T-helper 2 cell treated with Interferon-gamma antibody and Interleukin-4, amounts not matched to agents 100 ng/mL and 5 ng/mL, for 36 hours (primary cell): Measurements from ENCODE around the gene CEP135. TPM values are rescaled to one million over a fixed set of nuclear protein-coding genes. Genes with fewer than 3 reads are reported as not detected.

ENCODE experiments used
- intact Hi-C: fragments of 100-400 bp; cut with micrococcal nuclease; formaldehyde crosslinking; loops from one replicate; pipeline ENCODE4 v1.15.1; 2023
- total RNA-seq: library from RNA; stranded (reverse); gene quantifications from 2 replicates; pipeline ENCODE4 v1.2.3, GENCODE V29; 2022

CEP135 gene
- total RNA-seq, 1 donor from 2014 or later, result 17.8 TPM

- intact Hi-C loops, result no loop called here
These were observed 54.9 kb downstream of the CEP135 start for GRCh38 chr4:56003606-56004005.

DNA sequence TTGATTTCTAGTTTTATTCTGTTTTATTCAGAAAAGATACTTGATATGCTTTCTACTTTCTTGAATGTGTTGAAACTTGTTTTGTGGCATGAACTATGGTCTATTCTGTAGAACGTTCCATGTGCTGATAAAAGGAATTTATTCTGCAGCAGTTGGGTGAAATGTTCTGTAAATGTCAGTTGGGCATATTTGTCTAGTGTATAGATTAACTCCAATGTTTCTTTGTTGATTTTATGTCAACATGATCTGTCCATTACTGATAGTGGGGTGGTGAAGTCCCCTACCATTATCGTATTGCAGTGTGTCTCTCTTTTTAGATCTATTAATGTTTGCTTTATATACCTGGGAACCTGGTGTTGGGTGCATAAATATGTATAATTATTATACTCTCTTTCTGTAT is 55.5 kb downstream of the CEP135 start:
- intact Hi-C loops, result no loop called here

GRCh38 chr4:56007154-56007553 is 58.4 kb downstream of the CEP135 start:
- intact Hi-C loops, result no loop called here

DNA sequence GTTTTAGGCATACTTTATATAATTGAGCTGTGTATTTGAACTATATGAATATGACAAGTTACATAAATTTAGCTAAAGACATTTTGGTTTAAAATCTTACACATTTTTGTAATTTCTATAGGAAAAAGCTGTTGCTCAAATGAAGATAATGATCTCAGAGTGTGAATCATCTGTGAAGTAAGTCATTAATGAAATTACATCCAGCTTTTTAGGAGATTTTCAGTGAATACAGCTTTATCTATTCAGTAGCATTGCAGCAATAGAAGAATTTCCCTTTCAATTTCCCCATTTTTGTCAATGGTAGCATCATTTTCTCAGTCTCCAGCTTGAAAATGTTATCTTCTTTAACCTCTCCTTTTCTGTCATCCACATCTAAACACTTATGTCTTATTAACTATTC is 59.5 kb downstream of the CEP135 start:
- intact Hi-C loops, result no loop called here

- intact Hi-C loops, result no loop called here
These were observed 77.9 kb downstream of the CEP135 start for GRCh38 chr4:56026596-56026995.

DNA sequence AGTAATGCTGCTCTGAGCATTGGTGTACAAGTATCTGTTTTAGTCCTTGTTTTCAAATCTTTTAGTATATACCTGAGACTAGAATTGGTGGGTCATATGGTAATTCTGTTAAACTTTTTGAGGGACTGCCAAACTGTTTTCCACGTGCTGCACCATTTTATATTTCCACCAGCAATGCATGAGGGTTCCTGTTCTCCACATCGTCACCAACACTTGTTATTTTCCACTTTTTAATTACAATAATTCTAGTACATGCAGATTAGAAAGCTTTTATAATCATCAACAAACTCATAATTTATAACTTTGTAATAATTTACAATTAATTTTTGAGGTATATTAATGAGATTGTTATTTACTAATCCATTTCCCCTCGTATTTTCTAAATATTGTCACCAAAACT is 79.4 kb downstream of the CEP135 start:
- intact Hi-C loops, result no loop called here

GRCh38 chr4:56038487-56039162 is 89.9 kb downstream of the CEP135 start:
- intact Hi-C loops, result no loop called here

- intact Hi-C loops, result no loop called here
These were observed 92.1 kb downstream of the CEP135 start for GRCh38 chr4:56040842-56041241.

- intact Hi-C loops, result no loop called here
These were observed 93.5 kb downstream of the CEP135 start for GRCh38 chr4:56042225-56042624.

- intact Hi-C loops, result no loop called here
These were observed 99.6 kb downstream of the CEP135 start for GRCh38 chr4:56048383-56048701.

- intact Hi-C loops, result loop anchor here (1.0 kb wide), 2 partner anchors 101 to 252 kb away; partner anchors contain the start of gene CEP135
These were observed 100.1 kb downstream of the CEP135 start for GRCh38 chr4:56048702-56049431.

- intact Hi-C loops, result no loop called here
These were observed 101.9 kb downstream of the CEP135 start for GRCh38 chr4:56050625-56051024.

DNA sequence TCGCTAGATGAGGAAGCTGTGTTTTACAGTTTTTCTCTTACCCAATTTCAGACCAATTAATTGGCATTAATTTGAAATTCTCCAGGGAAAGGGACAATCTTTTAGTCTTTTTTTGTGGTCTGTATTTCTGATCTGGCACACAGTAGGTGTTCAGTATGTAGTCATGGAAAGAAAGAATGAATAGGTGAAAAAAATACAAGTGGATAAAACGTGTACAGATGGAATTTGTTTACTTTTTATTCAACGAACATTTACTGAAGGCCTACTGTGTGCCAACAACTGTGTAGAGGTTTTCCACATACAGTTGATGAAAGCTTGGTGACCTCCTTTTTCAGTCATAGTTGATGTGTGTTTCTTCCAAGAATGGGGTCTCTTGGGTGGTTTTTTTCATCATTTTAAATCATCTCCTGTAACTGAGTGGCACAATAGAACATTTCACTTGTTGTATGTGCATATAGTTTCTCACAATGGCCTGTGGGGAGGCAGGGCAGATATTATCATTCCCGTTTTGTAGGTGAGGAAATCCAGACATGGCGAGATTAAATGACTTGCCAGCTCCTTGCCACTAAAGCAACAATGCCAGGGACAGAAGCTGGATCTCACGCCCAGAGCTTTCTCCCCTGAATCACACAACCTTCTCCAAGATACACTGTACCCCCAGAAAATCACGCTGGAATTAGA is 102.4 kb downstream of the CEP135 start:
- intact Hi-C loops, result no loop called here

GRCh38 chr4:56051710-56052075 is 102.9 kb downstream of the CEP135 start:
- intact Hi-C loops, result no loop called here

DNA sequence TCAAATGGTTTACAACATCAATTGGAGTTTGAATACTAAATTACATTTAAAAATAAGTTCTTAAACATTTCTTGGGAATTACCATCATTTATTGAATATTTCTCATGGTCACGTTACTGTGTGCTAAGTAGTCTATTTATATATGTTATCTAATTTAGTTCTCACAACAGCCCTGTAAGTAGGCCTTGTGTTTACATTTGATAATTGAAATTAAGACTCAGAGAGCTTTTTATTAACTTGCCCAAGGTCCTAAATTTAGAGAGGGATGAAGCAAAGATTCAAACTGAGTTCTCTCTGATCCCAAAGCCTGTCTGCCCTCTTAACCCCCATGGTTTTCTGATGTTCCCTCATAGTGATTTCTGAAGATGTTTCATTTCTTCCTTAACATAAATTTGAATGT is 103.7 kb downstream of the CEP135 start:
- intact Hi-C loops, result no loop called here

- intact Hi-C loops, result no loop called here
These were observed 104.2 kb downstream of the CEP135 start for GRCh38 chr4:56052966-56053365.

- intact Hi-C loops, result no loop called here
These were observed 106.6 kb downstream of the CEP135 start for GRCh38 chr4:56055027-56055977.

DNA sequence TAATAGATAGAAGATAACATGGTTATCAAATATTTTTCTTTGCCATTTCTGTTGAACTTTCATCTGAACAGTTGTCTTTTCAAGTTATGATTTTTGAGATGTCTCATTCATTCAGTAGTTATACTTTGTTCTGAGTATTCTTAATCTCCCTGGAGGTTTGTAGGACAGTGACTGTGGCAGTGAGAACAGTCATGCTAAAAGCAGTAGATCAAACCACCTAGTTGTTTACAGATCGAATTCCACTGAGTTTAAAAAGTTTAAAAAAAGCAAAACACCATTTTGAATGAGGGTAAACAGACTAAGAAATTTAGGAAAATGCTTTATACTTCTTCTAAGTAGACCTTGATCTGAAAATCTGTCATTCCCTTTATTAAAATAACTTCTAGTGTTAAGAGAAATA is 107.2 kb downstream of the CEP135 start:
- intact Hi-C loops, result no loop called here

DNA sequence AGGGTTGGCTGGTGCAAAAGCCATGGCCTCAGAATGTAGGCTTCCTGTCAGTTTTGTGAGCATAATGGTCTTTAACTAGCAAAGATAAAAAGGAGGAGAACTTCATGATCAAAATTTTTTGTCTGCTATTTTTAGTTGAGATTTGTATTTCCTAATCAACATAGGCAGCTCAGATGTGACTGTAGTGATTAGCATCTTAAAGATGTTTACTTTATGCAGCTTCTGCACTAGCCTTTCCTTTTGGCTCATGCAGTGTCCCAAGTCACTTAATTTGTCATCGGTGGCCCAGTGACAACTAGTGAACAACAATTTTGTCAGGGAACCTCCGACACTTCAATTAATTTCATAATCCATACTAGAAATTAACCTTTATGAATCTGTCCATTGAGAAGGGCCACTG is 109.8 kb downstream of the CEP135 start:
- intact Hi-C loops, result no loop called here

DNA sequence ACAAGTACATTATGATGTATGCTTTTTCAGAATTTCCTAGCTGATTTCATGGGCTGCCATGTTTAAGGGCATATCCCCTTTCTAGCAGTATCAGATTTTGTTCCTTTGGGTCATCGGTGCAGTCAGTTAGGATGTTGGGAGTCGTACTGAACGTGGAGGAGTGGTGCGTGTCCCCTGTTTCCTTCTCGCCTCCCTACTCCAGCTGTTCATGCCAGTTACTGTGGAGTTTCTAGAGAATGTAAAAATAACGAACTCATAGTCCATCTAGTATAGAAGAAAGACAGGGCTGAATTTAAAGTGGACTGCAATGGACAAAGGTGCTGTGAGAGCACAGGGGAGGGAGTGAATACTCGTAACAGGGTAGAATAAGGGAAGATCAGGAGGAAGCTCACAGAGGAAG is 111.3 kb downstream of the CEP135 start:
- intact Hi-C loops, result no loop called here

- intact Hi-C loops, result no loop called here
These were observed 113.4 kb downstream of the CEP135 start for GRCh38 chr4:56062106-56062505.
